ENCODE measurements around the gene AUTS2.

Gene AUTS2

GRCh38 chr7:70761711-70762328, 1163.5 kb downstream of the AUTS2 start:
- TF ChIP-seq GATA2 (IDR thresholded peaks at IDR 0.05; ENCODE audit: low read depth, low read length) (no peak), GATA3 (IDR thresholded peaks at IDR 0.05; ENCODE audit: low read depth, low read length) (no peak)

- TF ChIP-seq GATA2 (IDR thresholded peaks at IDR 0.05; ENCODE audit: low read depth, low read length) = peak; percentile 89
- TF ChIP-seq GATA3 (IDR thresholded peaks at IDR 0.05; ENCODE audit: low read depth, low read length) = no peak; the same call in 1 of the 2 replicates
Measured at GRCh38 chr7:70762696-70763095, 1164.4 kb downstream of the AUTS2 start.

- TF ChIP-seq GATA3 (IDR thresholded peaks at IDR 0.05; ENCODE audit: low read depth, low read length) (no peak), GATA2 (IDR thresholded peaks at IDR 0.05; ENCODE audit: low read depth, low read length) (no peak)
Measured at GRCh38 chr7:70763961-70764691, 1165.9 kb downstream of the AUTS2 start.

- TF ChIP-seq GATA3 (IDR thresholded peaks at IDR 0.05; ENCODE audit: low read depth, low read length) (no peak), GATA2 (IDR thresholded peaks at IDR 0.05; ENCODE audit: low read depth, low read length) (no peak)
Measured at GRCh38 chr7:70764701-70765208, 1166.5 kb downstream of the AUTS2 start.

GRCh38 chr7:70765651-70766050, 1167.4 kb downstream of the AUTS2 start:
- no peak for TF ChIP-seq GATA3 (IDR thresholded peaks at IDR 0.05; ENCODE audit: low read depth, low read length)
- no peak for TF ChIP-seq GATA2 (IDR thresholded peaks at IDR 0.05; ENCODE audit: low read depth, low read length)

GRCh38 chr7:70766109-70766508, 1167.8 kb downstream of the AUTS2 start:
- TF ChIP-seq GATA3 (IDR thresholded peaks at IDR 0.05; ENCODE audit: low read depth, low read length) (no peak), GATA2 (IDR thresholded peaks at IDR 0.05; ENCODE audit: low read depth, low read length) (no peak)

GRCh38 chr7:70766694-70767093, 1168.4 kb downstream of the AUTS2 start:
- TF ChIP-seq GATA3 (IDR thresholded peaks at IDR 0.05; ENCODE audit: low read depth, low read length) (no peak), GATA2 (IDR thresholded peaks at IDR 0.05; ENCODE audit: low read depth, low read length) (no peak)

- TF ChIP-seq GATA2 (IDR thresholded peaks at IDR 0.05; ENCODE audit: low read depth, low read length) (no peak), GATA3 (IDR thresholded peaks at IDR 0.05; ENCODE audit: low read depth, low read length) (no peak)
Measured at GRCh38 chr7:70770154-70770553, 1171.9 kb downstream of the AUTS2 start.

GRCh38 chr7:70771451-70771850, 1173.2 kb downstream of the AUTS2 start:
- no peak for TF ChIP-seq GATA3 (IDR thresholded peaks at IDR 0.05; ENCODE audit: low read depth, low read length)
- TF ChIP-seq GATA2 (IDR thresholded peaks at IDR 0.05; ENCODE audit: low read depth, low read length) = no peak

- TF ChIP-seq GATA3 (IDR thresholded peaks at IDR 0.05; ENCODE audit: low read depth, low read length) = no peak
- no peak for TF ChIP-seq GATA2 (IDR thresholded peaks at IDR 0.05; ENCODE audit: low read depth, low read length)
Measured at GRCh38 chr7:70772891-70773290, 1174.6 kb downstream of the AUTS2 start.

GRCh38 chr7:70773406-70773805, 1175.1 kb downstream of the AUTS2 start:
- no peak for TF ChIP-seq GATA2 (IDR thresholded peaks at IDR 0.05; ENCODE audit: low read depth, low read length)
- no peak for TF ChIP-seq GATA3 (IDR thresholded peaks at IDR 0.05; ENCODE audit: low read depth, low read length)

- TF ChIP-seq GATA2 (IDR thresholded peaks at IDR 0.05; ENCODE audit: low read depth, low read length) (no peak), GATA3 (IDR thresholded peaks at IDR 0.05; ENCODE audit: low read depth, low read length) (no peak)
Measured at GRCh38 chr7:70774950-70775527, 1176.8 kb downstream of the AUTS2 start.

- TF ChIP-seq GATA2 (IDR thresholded peaks at IDR 0.05; ENCODE audit: low read depth, low read length) (no peak), GATA3 (IDR thresholded peaks at IDR 0.05; ENCODE audit: low read depth, low read length) (no peak)
Measured at GRCh38 chr7:70775570-70776156, 1177.4 kb downstream of the AUTS2 start.

GRCh38 chr7:70776627-70777101, 1178.4 kb downstream of the AUTS2 start:
- TF ChIP-seq GATA2 (IDR thresholded peaks at IDR 0.05; ENCODE audit: low read depth, low read length) = no peak
- TF ChIP-seq GATA3 (IDR thresholded peaks at IDR 0.05; ENCODE audit: low read depth, low read length) = no peak
